ENCODE measurements around the gene MOCS3.

MOCS3 gene

GRCh38 chr20:51001430-51002265 is 43.0 kb downstream of the MOCS3 start:
- no peaks in the 10 kb centered on the region; the same call in 1 of the 2 replicates for H3K36me3 ChIP-seq (ENCODE audit: control insufficient read depth, insufficient read depth, low read length)
- no peak overlapping the region for H3K27ac ChIP-seq (ENCODE audit: low read length)
- no peak for DNase-seq (ENCODE audit: low read depth, low spot score)
- no CpG with 5 or more reads among the region's 20 CpGs for WGBS (ENCODE audit: insufficient coverage, insufficient read length)
- H3K4me3 ChIP-seq (ENCODE audit: low read length) = no peak overlapping the region
- H3K4me1 ChIP-seq (ENCODE audit: control insufficient read depth, insufficient read depth, low read length) = no peaks in the 10 kb centered on the region
- no peaks in the 10 kb centered on the region for H3K9me3 ChIP-seq (ENCODE audit: control insufficient read depth, insufficient read depth, low read length)
- no peaks in the 10 kb centered on the region for H3K27me3 ChIP-seq (ENCODE audit: control insufficient read depth, insufficient read depth, low read length)

DNA sequence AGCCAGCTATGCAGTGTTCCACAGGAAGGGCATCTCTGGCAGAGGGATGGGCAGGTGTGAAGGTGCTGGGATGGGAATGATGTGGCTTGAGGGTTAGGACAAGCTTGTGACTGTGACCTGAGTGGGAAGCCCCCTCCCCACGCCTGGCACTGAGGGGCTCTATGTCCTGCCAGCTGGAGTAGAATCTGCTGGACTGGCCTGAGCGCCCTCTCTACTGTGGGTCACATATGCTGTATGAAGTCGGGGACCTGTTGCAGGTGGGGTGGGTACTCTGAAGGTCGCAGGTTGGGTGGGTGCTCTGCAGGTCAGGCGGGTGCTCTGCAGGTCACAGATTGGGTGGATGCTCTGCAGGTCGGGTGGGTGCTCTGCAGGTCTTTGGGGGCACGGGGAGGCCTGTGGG is 44.0 kb downstream of the MOCS3 start:
- Histone ChIP-seq H3K36me3 (ENCODE audit: control insufficient read depth, insufficient read depth, low read length) (no peaks in the 10 kb centered on the region; the same call in 1 of the 2 replicates), H3K27me3 (ENCODE audit: control insufficient read depth, insufficient read depth, low read length) (no peaks in the 10 kb centered on the region), H3K27ac (ENCODE audit: low read length) (no peak overlapping the region), H3K4me3 (ENCODE audit: low read length) (no peak overlapping the region), H3K4me1 (ENCODE audit: control insufficient read depth, insufficient read depth, low read length) (no peaks in the 10 kb centered on the region), H3K9me3 (ENCODE audit: control insufficient read depth, insufficient read depth, low read length) (no peaks in the 10 kb centered on the region)
- DNase-seq (ENCODE audit: low read depth, low spot score) = no peak
- no CpG with 5 or more reads among the region's 7 CpGs for WGBS (ENCODE audit: insufficient coverage, insufficient read length)

GRCh38 chr20:51003753-51004152 is 45.1 kb downstream of the MOCS3 start:
- Histone ChIP-seq H3K36me3 (ENCODE audit: control insufficient read depth, insufficient read depth, low read length) (no peaks in the 10 kb centered on the region; the same call in 1 of the 2 replicates), H3K4me1 (ENCODE audit: control insufficient read depth, insufficient read depth, low read length) (no peaks in the 10 kb centered on the region), H3K27ac (ENCODE audit: low read length) (no peak overlapping the region), H3K27me3 (ENCODE audit: control insufficient read depth, insufficient read depth, low read length) (no peaks in the 10 kb centered on the region), H3K9me3 (ENCODE audit: control insufficient read depth, insufficient read depth, low read length) (no peaks in the 10 kb centered on the region), H3K4me3 (ENCODE audit: low read length) (no peak overlapping the region)
- no peak for DNase-seq (ENCODE audit: low read depth, low spot score)
- WGBS (ENCODE audit: insufficient coverage, insufficient read length) = no CpG with 5 or more reads among the region's 21 CpGs

DNA sequence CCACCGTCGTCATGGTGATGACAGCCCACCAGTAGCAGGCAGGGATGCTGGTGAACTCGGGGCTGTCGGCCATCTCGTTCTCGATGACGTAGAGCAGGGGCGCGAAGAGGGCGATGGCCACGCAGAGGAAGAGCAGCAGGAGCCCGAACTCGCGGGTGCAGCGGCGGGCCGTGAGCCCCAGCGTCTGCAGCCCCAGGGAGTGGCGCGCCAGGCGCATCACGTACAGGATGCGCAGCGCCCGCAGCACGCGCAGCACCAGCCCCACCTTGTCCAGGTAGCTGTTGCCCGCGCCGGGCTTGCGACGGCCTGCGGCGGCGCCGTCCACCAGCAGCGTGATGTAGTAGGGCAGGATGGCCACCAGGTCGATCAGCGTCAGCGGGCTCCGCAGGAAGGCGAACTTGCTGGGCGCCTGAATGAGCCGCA is 45.7 kb downstream of the MOCS3 start:
- Histone ChIP-seq H3K4me1 (ENCODE audit: control insufficient read depth, insufficient read depth, low read length) (no peaks in the 10 kb centered on the region), H3K4me3 (ENCODE audit: low read length) (no peak overlapping the region), H3K27ac (ENCODE audit: low read length) (no peak overlapping the region), H3K36me3 (ENCODE audit: control insufficient read depth, insufficient read depth, low read length) (peaks cover 2% of the 10 kb centered on the region; the same call in 1 of the 2 replicates), H3K27me3 (ENCODE audit: control insufficient read depth, insufficient read depth, low read length) (no peaks in the 10 kb centered on the region), H3K9me3 (ENCODE audit: control insufficient read depth, insufficient read depth, low read length) (no peaks in the 10 kb centered on the region)
- no peak for DNase-seq (ENCODE audit: low read depth, low spot score)
- no CpG with 5 or more reads among the region's 44 CpGs for WGBS (ENCODE audit: insufficient coverage, insufficient read length)

DNA sequence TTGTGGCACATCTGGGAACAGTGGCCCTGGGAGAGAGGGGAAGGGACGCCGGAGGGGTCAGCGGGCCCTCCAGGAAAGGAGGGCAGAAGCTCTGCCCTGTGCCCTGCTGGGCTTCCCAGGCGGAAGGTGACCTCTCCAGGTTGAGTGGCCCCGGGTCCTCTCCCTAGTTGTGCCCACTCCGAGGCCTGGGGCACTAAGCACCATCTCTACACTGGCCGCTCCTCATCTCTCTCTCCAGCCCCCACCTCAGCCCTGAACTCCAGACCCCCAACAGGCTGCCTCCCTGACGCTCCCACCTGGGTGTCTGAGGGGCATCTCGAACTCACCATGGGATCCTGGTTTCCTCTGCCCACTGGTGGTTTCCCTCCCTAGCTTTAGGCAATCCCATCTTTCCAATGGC is 46.2 kb downstream of the MOCS3 start:
- no peak for DNase-seq (ENCODE audit: low read depth, low spot score)
- H3K27ac ChIP-seq (ENCODE audit: low read length) = no peak overlapping the region
- no peaks in the 10 kb centered on the region for H3K9me3 ChIP-seq (ENCODE audit: control insufficient read depth, insufficient read depth, low read length)
- no peaks in the 10 kb centered on the region for H3K27me3 ChIP-seq (ENCODE audit: control insufficient read depth, insufficient read depth, low read length)
- peaks cover 2% of the 10 kb centered on the region; the same call in 1 of the 2 replicates for H3K36me3 ChIP-seq (ENCODE audit: control insufficient read depth, insufficient read depth, low read length)
- no peak overlapping the region for H3K4me3 ChIP-seq (ENCODE audit: low read length)
- WGBS (ENCODE audit: insufficient coverage, insufficient read length) = no CpG with 5 or more reads among the region's 9 CpGs
- H3K4me1 ChIP-seq (ENCODE audit: control insufficient read depth, insufficient read depth, low read length) = no peaks in the 10 kb centered on the region

GRCh38 chr20:51005214-51005613 is 46.6 kb downstream of the MOCS3 start:
- Histone ChIP-seq H3K4me1 (ENCODE audit: control insufficient read depth, insufficient read depth, low read length) (no peaks in the 10 kb centered on the region), H3K27me3 (ENCODE audit: control insufficient read depth, insufficient read depth, low read length) (no peaks in the 10 kb centered on the region), H3K27ac (ENCODE audit: low read length) (no peak overlapping the region), H3K9me3 (ENCODE audit: control insufficient read depth, insufficient read depth, low read length) (no peaks in the 10 kb centered on the region), H3K4me3 (ENCODE audit: low read length) (no peak overlapping the region), H3K36me3 (ENCODE audit: control insufficient read depth, insufficient read depth, low read length) (peaks cover 2% of the 10 kb centered on the region; the same call in 1 of the 2 replicates)
- DNase-seq (ENCODE audit: low read depth, low spot score) = no peak
- WGBS (ENCODE audit: insufficient coverage, insufficient read length) = no CpG with 5 or more reads among the region's 7 CpGs

- no peak for DNase-seq (ENCODE audit: low read depth, low spot score)
- no peaks in the 10 kb centered on the region for H3K9me3 ChIP-seq (ENCODE audit: control insufficient read depth, insufficient read depth, low read length)
- no peaks in the 10 kb centered on the region for H3K4me1 ChIP-seq (ENCODE audit: control insufficient read depth, insufficient read depth, low read length)
- H3K27ac ChIP-seq (ENCODE audit: low read length) = no peak overlapping the region
- no peak overlapping the region for H3K4me3 ChIP-seq (ENCODE audit: low read length)
- H3K27me3 ChIP-seq (ENCODE audit: control insufficient read depth, insufficient read depth, low read length) = no peaks in the 10 kb centered on the region
- peaks cover 2% of the 10 kb centered on the region; the same call in 1 of the 2 replicates for H3K36me3 ChIP-seq (ENCODE audit: control insufficient read depth, insufficient read depth, low read length)
- no CpG with 5 or more reads among the region's 5 CpGs for WGBS (ENCODE audit: insufficient coverage, insufficient read length)
These were observed 50.1 kb downstream of the MOCS3 start for GRCh38 chr20:51008718-51009117.

GRCh38 chr20:51009303-51010042 is 50.9 kb downstream of the MOCS3 start:
- Histone ChIP-seq H3K36me3 (ENCODE audit: control insufficient read depth, insufficient read depth, low read length) (peaks cover 2% of the 10 kb centered on the region; the same call in 1 of the 2 replicates), H3K4me3 (ENCODE audit: low read length) (no peak overlapping the region), H3K27ac (ENCODE audit: low read length) (no peak overlapping the region), H3K9me3 (ENCODE audit: control insufficient read depth, insufficient read depth, low read length) (no peaks in the 10 kb centered on the region), H3K27me3 (ENCODE audit: control insufficient read depth, insufficient read depth, low read length) (no peaks in the 10 kb centered on the region), H3K4me1 (ENCODE audit: control insufficient read depth, insufficient read depth, low read length) (peaks cover under 1% of the 10 kb centered on the region; the same call in 1 of the 2 replicates)
- no CpG with 5 or more reads among the region's 58 CpGs for WGBS (ENCODE audit: insufficient coverage, insufficient read length)
- DNase-seq (ENCODE audit: low read depth, low spot score) = no peak

DNA sequence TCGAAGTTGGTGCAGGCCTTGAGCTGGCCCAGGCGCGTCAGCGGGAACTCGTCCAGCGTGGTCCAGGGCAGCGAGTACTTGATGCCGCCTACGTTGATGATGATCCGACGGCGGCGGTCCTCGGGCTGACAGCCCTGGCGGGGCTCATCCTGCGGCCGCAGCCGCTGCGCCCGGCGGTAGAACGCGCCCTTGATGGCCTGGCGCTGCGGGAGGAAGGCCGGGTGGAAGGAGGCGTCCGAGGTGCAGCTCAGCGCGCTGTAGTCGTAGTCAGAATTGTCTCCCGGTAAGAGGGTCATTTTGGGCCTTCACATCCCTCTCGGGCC is 51.4 kb downstream of the MOCS3 start:
- Histone ChIP-seq H3K27me3 (ENCODE audit: control insufficient read depth, insufficient read depth, low read length) (no peaks in the 10 kb centered on the region), H3K36me3 (ENCODE audit: control insufficient read depth, insufficient read depth, low read length) (0 out of 2 replicates have a peak, but pooled peaks cover 2% of the 10 kb centered on the region), H3K27ac (ENCODE audit: low read length) (no peak overlapping the region), H3K4me1 (ENCODE audit: control insufficient read depth, insufficient read depth, low read length) (peaks cover 4% of the 10 kb centered on the region; the same call in 1 of the 2 replicates), H3K4me3 (ENCODE audit: low read length) (no peak overlapping the region), H3K9me3 (ENCODE audit: control insufficient read depth, insufficient read depth, low read length) (no peaks in the 10 kb centered on the region)
- whole genome bisulfite sequencing (ENCODE audit: insufficient coverage, insufficient read length) = no CpG with 5 or more reads among the region's 33 CpGs
- no peak for DNase-seq (ENCODE audit: low read depth, low spot score)

DNA sequence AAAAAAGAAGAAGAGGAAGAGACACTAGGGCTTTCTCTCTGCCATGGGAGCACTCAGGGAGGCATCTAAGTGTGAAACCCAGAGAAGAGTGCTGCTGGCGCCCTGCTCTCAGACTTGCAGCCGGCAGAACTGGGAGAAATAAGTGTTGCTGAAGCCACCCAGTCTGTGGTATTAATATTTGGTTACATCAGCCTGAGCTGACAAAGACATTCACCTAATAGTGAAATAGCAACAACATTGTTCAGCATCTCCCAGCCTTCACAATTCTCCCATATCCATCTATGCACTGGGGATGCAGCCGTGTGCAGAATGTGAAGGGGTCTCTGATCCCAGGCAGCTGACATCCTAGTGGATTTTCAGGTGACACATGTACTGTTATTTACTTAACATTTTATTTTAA is 52.3 kb downstream of the MOCS3 start:
- H3K27me3 ChIP-seq (ENCODE audit: control insufficient read depth, insufficient read depth, low read length) = no peaks in the 10 kb centered on the region
- no peak for DNase-seq (ENCODE audit: low read depth, low spot score)
- no peak overlapping the region for H3K4me3 ChIP-seq (ENCODE audit: low read length)
- no CpG with 5 or more reads among the region's 3 CpGs for whole genome bisulfite sequencing (ENCODE audit: insufficient coverage, insufficient read length)
- no peak overlapping the region for H3K27ac ChIP-seq (ENCODE audit: low read length)
- H3K4me1 ChIP-seq (ENCODE audit: control insufficient read depth, insufficient read depth, low read length) = peaks cover 4% of the 10 kb centered on the region; the same call in 1 of the 2 replicates
- H3K36me3 ChIP-seq (ENCODE audit: control insufficient read depth, insufficient read depth, low read length) = 0 out of 2 replicates have a peak, but pooled peaks cover 2% of the 10 kb centered on the region
- no peaks in the 10 kb centered on the region for H3K9me3 ChIP-seq (ENCODE audit: control insufficient read depth, insufficient read depth, low read length)

All from iPS DF 6.9 (cell line).